Sigmoid colon (tissue), 7 donors: ENCODE data around the gene SERPINB1. TPM values are rescaled to one million over a fixed set of nuclear protein-coding genes. Genes with fewer than 3 reads are reported as not detected.
A peak's percentile ranks its signal among the peaks of the same experiment; 100 is the strongest.

ENCODE experiments used
- DNase-seq: peaks from one replicate; pipeline ENCODE4 v3.0.0-alpha.2; 2019
- H3K27ac ChIP-seq, 4 donors: fragments of 200-600 bp; sonication (generic); one replicate each; pipeline ENCODE4 v1.5.1; 2016 to 2019; ENCODE audit warnings: mild to moderate bottlenecking in 1 of 4
- H3K27me3 ChIP-seq, 3 donors: fragments of 200-600 bp; sonication (generic); one replicate each; pipeline ENCODE4 v1.5.1; 2019; ENCODE audit warnings: mild to moderate bottlenecking in 1 of 3
- H3K36me3 ChIP-seq, 4 donors: fragments of 200-600 bp; sonication (generic); one replicate each; pipeline ENCODE4 v1.5.1; 2016 to 2019
- H3K4me1 ChIP-seq, 4 donors: fragments of 200-600 bp; sonication (generic); one replicate each; pipeline ENCODE4 v1.5.1; 2017 to 2019
- H3K4me3 ChIP-seq, 4 donors: fragments of 200-600 bp; sonication (generic); one replicate each; pipeline ENCODE4 v1.5.1; 2017 to 2019; ENCODE audit warnings: mild to moderate bottlenecking in 2 of 4, moderate library complexity in 1 of 4
- H3K9me3 ChIP-seq, 4 donors: fragments of 200-600 bp in 3 of 4; sonication (generic) in 3 of 4; one replicate each; pipeline versions ENCODE4 v1.5.1 to v1.6.1; 2013 to 2019
- EP300 ChIP-seq, 4 donors: sonication (generic); formaldehyde crosslinking; IDR thresholded peaks; one replicate each; pipeline ENCODE4 v1.6.1; 2017; ENCODE audit warnings: antibody characterized with exemption in 4 of 4
- POLR2A ChIP-seq, 2 donors: fragments of 450-650 bp; IDR thresholded peaks; one replicate each; pipeline ENCODE4 v1.6.1; 2016; ENCODE audit warnings: antibody characterized with exemption in 2 of 2, mild to moderate bottlenecking in 2 of 2, moderate library complexity in 2 of 2
- POLR2AphosphoS5 ChIP-seq, 4 donors: sonication (generic); formaldehyde crosslinking; IDR thresholded peaks; one replicate each; pipeline ENCODE4 v1.6.1; 2017; ENCODE audit warnings: antibody characterized with exemption in 4 of 4
- WGBS, 2 donors: extraction: QIAGEN DNeasy Blood & Tissue Kit; methylation state at CpG; one replicate each; pipeline ENCODE4 v1.1.7; 2013; 5-methylcytosine and 5-hydroxymethylcytosine counted together
- intact Hi-C: fragments of 100-400 bp; cut with DNase I; formaldehyde crosslinking; loops from one replicate; pipeline ENCODE4 v1.15.1; 2023
- polyA plus RNA-seq, 3 donors: library from polyadenylated mRNA; stranded (reverse); fragments of 200-250 nt; gene quantifications; one replicate each; pipeline ENCODE4 v1.2.3, GENCODE V29; 2013
- total RNA-seq, 4 donors: library from RNA; depleted of rRNA; stranded (reverse); fragments of >200 nt; gene quantifications; one replicate each; pipeline ENCODE4 v1.1.0, GENCODE V29; 2016
- TF ChIP-seq, protein P1 (sequence below), 4 experiments: fragments of 450-650 bp in 3 of 4; fragments of 200-600 bp in 1 of 4; IDR thresholded peaks; one replicate each; pipeline ENCODE4 v1.5.1; 2016 to 2019; ENCODE audit warnings: antibody characterized with exemption in 4 of 4, mild to moderate bottlenecking in 3 of 4, moderate library complexity in 2 of 4
- donor health status: healthy with polysubstance abuse.
- donor health status: Bipolar disorder and iron deficiency.
- donor health status: healthy.

The SERPINB1 gene
- total and polyA plus RNA-seq, 7 donors = 19.6 to 230 (median 88.0) TPM

DNA sequence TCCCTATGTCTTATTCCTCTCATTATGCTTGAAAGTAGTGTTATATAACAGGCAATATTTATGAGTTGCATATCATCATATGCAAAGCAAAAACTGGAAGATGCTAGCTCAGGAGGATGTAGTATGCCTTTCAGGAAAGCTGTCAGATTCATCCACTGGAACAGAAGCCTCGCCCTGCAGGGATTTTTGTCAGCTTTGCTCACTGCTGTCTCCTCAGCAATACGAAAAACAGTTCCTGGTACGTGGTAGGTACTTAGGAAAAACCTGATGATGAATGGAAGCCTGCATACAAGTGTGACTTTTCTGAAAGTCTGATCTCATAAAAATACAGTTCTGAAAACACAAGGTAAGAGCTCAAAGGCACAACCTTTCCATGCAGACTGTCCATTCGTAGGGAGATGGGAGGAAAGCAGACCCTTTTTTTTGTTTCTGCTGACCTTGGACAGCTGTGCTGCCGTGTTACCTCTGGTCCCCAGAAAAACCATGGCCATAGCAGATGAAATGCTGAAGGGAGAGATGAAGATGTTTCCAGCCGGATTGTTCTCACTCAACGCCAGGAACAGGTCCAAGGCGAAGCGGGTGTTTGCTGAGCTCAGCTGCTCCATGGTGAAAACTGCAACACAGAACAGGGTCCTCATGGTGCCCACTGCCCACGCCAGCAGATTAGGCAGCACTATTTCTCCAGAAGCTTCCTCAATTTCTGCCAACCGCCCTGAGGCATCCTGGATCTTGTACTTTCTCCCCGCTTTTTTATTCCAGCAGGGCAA is 1.5 kb downstream of the SERPINB1 start:
- Histone ChIP-seq H3K4me3 (peak overlapping the region; percentile 6 to 79 (median 68)), H3K36me3 (peaks cover 5 to 50% (median 15%) of the 10 kb centered on the region in 4 donors), H3K4me1 (peaks cover 0 to 42% (median 36%) of the 10 kb centered on the region in 4 donors), H3K27ac (peak overlapping the region; percentile 93 to 99 (median 98)), H3K9me3 (no peaks in the 10 kb centered on the region), H3K27me3 (no peaks in the 10 kb centered on the region)
- 14 to 51% methylated on average over 12 of the region's 12 CpGs for WGBS, 2 donors
- intact Hi-C loops = no loop called here
- DNase-seq = no peak
- no peak for TF ChIP-seq POLR2AphosphoS5 (IDR thresholded peaks at IDR 0.05)
- TF ChIP-seq EP300 (IDR thresholded peaks at IDR 0.05) = no peak
- TF ChIP-seq, protein P1, sequence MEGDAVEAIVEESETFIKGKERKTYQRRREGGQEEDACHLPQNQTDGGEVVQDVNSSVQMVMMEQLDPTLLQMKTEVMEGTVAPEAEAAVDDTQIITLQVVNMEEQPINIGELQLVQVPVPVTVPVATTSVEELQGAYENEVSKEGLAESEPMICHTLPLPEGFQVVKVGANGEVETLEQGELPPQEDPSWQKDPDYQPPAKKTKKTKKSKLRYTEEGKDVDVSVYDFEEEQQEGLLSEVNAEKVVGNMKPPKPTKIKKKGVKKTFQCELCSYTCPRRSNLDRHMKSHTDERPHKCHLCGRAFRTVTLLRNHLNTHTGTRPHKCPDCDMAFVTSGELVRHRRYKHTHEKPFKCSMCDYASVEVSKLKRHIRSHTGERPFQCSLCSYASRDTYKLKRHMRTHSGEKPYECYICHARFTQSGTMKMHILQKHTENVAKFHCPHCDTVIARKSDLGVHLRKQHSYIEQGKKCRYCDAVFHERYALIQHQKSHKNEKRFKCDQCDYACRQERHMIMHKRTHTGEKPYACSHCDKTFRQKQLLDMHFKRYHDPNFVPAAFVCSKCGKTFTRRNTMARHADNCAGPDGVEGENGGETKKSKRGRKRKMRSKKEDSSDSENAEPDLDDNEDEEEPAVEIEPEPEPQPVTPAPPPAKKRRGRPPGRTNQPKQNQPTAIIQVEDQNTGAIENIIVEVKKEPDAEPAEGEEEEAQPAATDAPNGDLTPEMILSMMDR (IDR thresholded peaks at IDR 0.05) = no peak
- TF ChIP-seq POLR2A (IDR thresholded peaks at IDR 0.05) = no peak

DNA sequence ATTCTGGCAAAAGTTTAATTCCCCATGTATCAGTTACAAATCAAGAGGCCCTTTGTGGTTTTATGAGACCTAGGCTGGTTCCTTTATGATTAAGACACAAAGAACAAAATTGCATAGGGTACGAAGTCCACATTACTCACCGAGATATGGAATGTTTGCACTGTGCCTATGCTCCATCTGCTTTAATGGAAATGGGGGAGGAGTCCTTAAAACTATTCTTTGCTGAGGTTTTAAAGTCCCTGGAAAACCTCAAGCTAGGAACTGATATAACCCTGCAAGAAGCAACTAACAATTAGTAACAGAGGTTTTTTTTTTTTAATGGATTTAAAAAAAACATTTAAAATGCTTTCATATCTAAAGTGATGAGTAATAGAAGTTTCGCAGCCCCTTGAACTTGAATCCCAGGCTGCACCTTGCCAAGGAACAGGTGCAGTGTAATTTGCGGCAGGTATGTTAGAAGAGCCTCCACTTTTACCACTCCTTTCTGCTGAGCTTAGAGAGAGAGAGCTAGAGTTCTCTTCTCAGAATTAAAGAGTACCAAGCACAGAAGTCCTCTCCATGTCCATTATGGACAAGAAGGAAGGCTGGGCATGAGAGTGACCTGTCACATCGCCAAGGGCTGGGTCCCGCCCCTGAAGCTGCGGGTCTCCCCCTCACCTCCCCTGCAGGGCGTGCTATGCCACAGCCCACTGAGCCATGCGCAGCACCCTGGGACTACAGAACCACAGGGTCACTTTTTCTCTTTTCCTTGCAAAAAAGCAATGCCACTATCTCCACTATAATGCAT is 2.3 kb downstream of the SERPINB1 start:
- TF ChIP-seq POLR2AphosphoS5 (IDR thresholded peaks at IDR 0.05) (no peak), POLR2A (IDR thresholded peaks at IDR 0.05) (no peak), EP300 (IDR thresholded peaks at IDR 0.05) (no peak)
- TF ChIP-seq, protein P1 (IDR thresholded peaks at IDR 0.05) = no peak
- Histone ChIP-seq H3K4me3 (peak overlapping the region in 1 of 4 donors; percentile 79), H3K4me1 (peaks cover 0 to 42% (median 36%) of the 10 kb centered on the region in 4 donors), H3K27me3 (no peaks in the 10 kb centered on the region), H3K36me3 (peaks cover 11 to 58% (median 18%) of the 10 kb centered on the region in 4 donors), H3K9me3 (no peaks in the 10 kb centered on the region), H3K27ac (peak overlapping the region in 3 of 4 donors; percentile 14 to 99 (median 99))
- WGBS, 2 donors = 11 to 42% methylated on average over 9 of the region's 9 CpGs
- no peak for DNase-seq
- intact Hi-C loops = no loop called here

DNA sequence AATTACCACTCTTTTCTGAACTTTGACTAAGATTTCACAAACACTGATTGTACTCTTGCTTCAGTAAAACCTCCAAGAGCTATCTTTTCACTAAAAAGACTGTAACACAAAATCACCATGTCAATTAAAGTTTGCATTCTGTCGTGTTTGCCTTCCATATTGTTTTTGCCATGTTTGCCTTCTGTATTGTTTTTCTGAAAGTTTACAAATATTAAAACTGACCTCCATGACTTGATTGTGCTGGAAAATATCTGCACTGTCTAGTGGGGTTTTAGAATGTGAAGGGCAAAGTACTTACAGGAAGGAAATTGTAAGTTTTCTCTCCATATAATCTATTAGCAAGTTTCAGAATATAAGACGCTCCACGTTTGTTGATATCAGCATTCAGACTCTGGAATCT is 3.4 kb downstream of the SERPINB1 start:
- WGBS, 2 donors = 26 to 57% methylated on average over 3 of the region's 3 CpGs
- Histone ChIP-seq H3K4me3 (no peak overlapping the region), H3K36me3 (peaks cover 11 to 69% (median 27%) of the 10 kb centered on the region in 4 donors), H3K9me3 (no peaks in the 10 kb centered on the region), H3K4me1 (peaks cover 0 to 39% (median 35%) of the 10 kb centered on the region in 4 donors), H3K27ac (no peak overlapping the region), H3K27me3 (no peaks in the 10 kb centered on the region)
- intact Hi-C loops = no loop called here
- DNase-seq = no peak
- TF ChIP-seq POLR2AphosphoS5 (IDR thresholded peaks at IDR 0.05) = no peak
- no peak for TF ChIP-seq POLR2A (IDR thresholded peaks at IDR 0.05)
- TF ChIP-seq, protein P1 (IDR thresholded peaks at IDR 0.05) = no peak
- no peak for TF ChIP-seq EP300 (IDR thresholded peaks at IDR 0.05)

DNA sequence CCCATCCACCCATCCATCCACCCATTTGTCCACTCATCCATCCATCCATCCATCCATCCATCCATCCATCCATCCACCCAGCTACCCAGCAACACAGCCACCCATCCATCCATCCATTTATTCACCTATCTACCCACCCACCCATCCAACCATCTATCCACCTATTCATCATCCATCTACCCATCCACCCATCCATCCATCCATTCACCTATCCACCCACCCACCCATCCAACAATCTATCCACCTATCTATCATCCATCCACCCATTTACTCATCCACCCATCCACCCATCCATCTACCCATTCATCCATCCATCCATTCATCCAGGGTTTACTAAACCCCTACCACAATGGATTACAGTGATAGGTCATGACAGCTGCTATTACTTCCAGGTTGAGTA is 7.4 kb downstream of the SERPINB1 start:
- peaks cover 11 to 73% (median 30%) of the 10 kb centered on the region in 4 donors for H3K36me3 ChIP-seq
- no peak for DNase-seq
- no peaks in the 10 kb centered on the region for H3K27me3 ChIP-seq
- no peaks in the 10 kb centered on the region for H3K9me3 ChIP-seq
- peaks cover 0 to 12% (median 6%) of the 10 kb centered on the region in 4 donors for H3K4me1 ChIP-seq
- no peak overlapping the region for H3K27ac ChIP-seq
- H3K4me3 ChIP-seq = no peak overlapping the region
- TF ChIP-seq POLR2A (IDR thresholded peaks at IDR 0.05) (no peak), EP300 (IDR thresholded peaks at IDR 0.05) (no peak), POLR2AphosphoS5 (IDR thresholded peaks at IDR 0.05) (no peak)
- TF ChIP-seq, protein P1 (IDR thresholded peaks at IDR 0.05) = no peak
- intact Hi-C loops = no loop called here
